Brain pericyte (primary cell): ENCODE data around the gene PIWIL4.
"Not testable (repeated sequence)": the region's sequence is repeated elsewhere in the genome, so short reads cannot be mapped to it uniquely, and the experiment has no call there.

ENCODE experiments used
- DNase-seq: peaks from one replicate; pipeline ENCODE4 v3.0.0-alpha.2; 2012; ENCODE audit warnings: low read depth, low spot score

The PIWIL4 gene

GRCh38 chr11:94546886-94547285, 20.3 kb upstream of the PIWIL4 start:
- DNase-seq = no peak

GRCh38 chr11:94549146-94549545, 18.0 kb upstream of the PIWIL4 start:
- no peak for DNase-seq

GRCh38 chr11:94550513-94550912, 16.7 kb upstream of the PIWIL4 start:
- DNase-seq = no peak

- DNase-seq = no peak
Observed at GRCh38 chr11:94553938-94554337, 13.2 kb upstream of the PIWIL4 start.

GRCh38 chr11:94555752-94556329, 11.3 kb upstream of the PIWIL4 start:
- DNase-seq = not testable (repeated sequence)

- no peak for DNase-seq
Observed at GRCh38 chr11:94557421-94557820, 9.7 kb upstream of the PIWIL4 start.

GRCh38 chr11:94557992-94558391, 9.2 kb upstream of the PIWIL4 start:
- DNase-seq = no peak

- DNase-seq = no peak
Observed at GRCh38 chr11:94558468-94558867, 8.7 kb upstream of the PIWIL4 start.

GRCh38 chr11:94558932-94559331, 8.2 kb upstream of the PIWIL4 start:
- DNase-seq = no peak

- no peak for DNase-seq
Observed at GRCh38 chr11:94559361-94559760, 7.8 kb upstream of the PIWIL4 start.

- DNase-seq = no peak
Observed at GRCh38 chr11:94560834-94561233, 6.3 kb upstream of the PIWIL4 start.

- DNase-seq = no peak
Observed at GRCh38 chr11:94563176-94563847, 3.9 kb upstream of the PIWIL4 start.

GRCh38 chr11:94563848-94564467, 3.2 kb upstream of the PIWIL4 start:
- no peak for DNase-seq

GRCh38 chr11:94568200-94568599, 1.0 kb downstream of the PIWIL4 start:
- no peak for DNase-seq

- no peak for DNase-seq
Observed at GRCh38 chr11:94568717-94569116, 1.5 kb downstream of the PIWIL4 start.

GRCh38 chr11:94572975-94573374, 5.8 kb downstream of the PIWIL4 start:
- not testable (repeated sequence) for DNase-seq

- peak; percentile 6 for DNase-seq
Observed at GRCh38 chr11:94574193-94574961, 7.2 kb downstream of the PIWIL4 start.

- DNase-seq = no peak
Observed at GRCh38 chr11:94576306-94576705, 9.1 kb downstream of the PIWIL4 start.

- DNase-seq = no peak
Observed at GRCh38 chr11:94577841-94578240, 10.7 kb downstream of the PIWIL4 start.

GRCh38 chr11:94581926-94582325, 14.8 kb downstream of the PIWIL4 start:
- no peak for DNase-seq

- no peak for DNase-seq
Observed at GRCh38 chr11:94583213-94583865, 16.2 kb downstream of the PIWIL4 start.
